Smooth muscle cell (in vitro differentiated cells): ENCODE data around the gene KIF3A. TPM values are rescaled to one million over a fixed set of nuclear protein-coding genes. Genes with fewer than 3 reads are reported as not detected.

Source experiments
- DNase-seq: peaks from one replicate; lab custom pipeline; 2025; ENCODE audit not compliant: unreplicated experiment; lab: John Stamatoyannopoulos, UW
- H2AFZ ChIP-seq: fragments of 200-600 bp; sonication (generic); 2 replicates; pipeline ENCODE4 v1.6.0; 2016; ENCODE audit warnings: antibody characterized with exemption, low read depth, mild to moderate bottlenecking
- H3F3A ChIP-seq: fragments of 200-600 bp; sonication (generic); 2 replicates; pipeline ENCODE4 v1.6.0; 2017; ENCODE audit warnings: antibody characterized with exemption, low read depth
- H3K27ac ChIP-seq: fragments of 200-600 bp; sonication (generic); 2 replicates; pipeline ENCODE4 v1.5.1; 2016; ENCODE audit warnings: low read depth, mild to moderate bottlenecking
- H3K27me3 ChIP-seq: fragments of 200-600 bp; sonication (generic); 2 replicates; pipeline ENCODE4 v1.6.1; 2016; ENCODE audit warnings: low read depth, mild to moderate bottlenecking
- H3K36me3 ChIP-seq: fragments of 200-600 bp; sonication (generic); 2 replicates; pipeline ENCODE4 v1.5.1; 2016; ENCODE audit warnings: low read depth
- H3K4me1 ChIP-seq: fragments of 200-600 bp; sonication (generic); 2 replicates; pipeline ENCODE4 v1.5.1; 2016; ENCODE audit warnings: low read depth
- H3K4me2 ChIP-seq: fragments of 200-600 bp; sonication (generic); 2 replicates; pipeline ENCODE4 v1.6.0; 2016; ENCODE audit warnings: mild to moderate bottlenecking
- H3K4me3 ChIP-seq: fragments of 200-600 bp; sonication (generic); 2 replicates; pipeline ENCODE4 v1.5.1; 2016; ENCODE audit warnings: mild to moderate bottlenecking
- H3K79me2 ChIP-seq: fragments of 200-600 bp; sonication (generic); 2 replicates; pipeline ENCODE4 v1.6.0; 2016; ENCODE audit warnings: low read depth, mild to moderate bottlenecking
- H3K9ac ChIP-seq: fragments of 200-600 bp; sonication (generic); 2 replicates; pipeline ENCODE4 v1.6.0; 2016; ENCODE audit warnings: low read depth
- H3K9me3 ChIP-seq: fragments of 200-600 bp; sonication (generic); replicated peaks from 2 replicates; pipeline ENCODE4 v1.5.1; 2016; ENCODE audit warnings: low read depth
- H4K20me1 ChIP-seq: fragments of 200-600 bp; sonication (generic); 2 replicates; pipeline ENCODE4 v1.6.0; 2016; ENCODE audit warnings: low read depth
- WGBS: methylation state at CpG from one replicate; pipeline ENCODE4 v1.1.7; 2016; ENCODE audit warnings: low lambda C conversion rate; 5-methylcytosine and 5-hydroxymethylcytosine counted together
- polyA plus RNA-seq: library from polyadenylated mRNA; unstranded; fragments of >200 nt; fragmentation: Nextera tagmentation; extraction: Ambion mirVana; gene quantifications from 2 replicates; pipeline ENCODE4 v1.2.1, GENCODE V29; 2016
- total RNA-seq: library from RNA; depleted of rRNA; stranded (reverse); fragments of >200 nt; gene quantifications from 2 replicates; pipeline ENCODE4 v1.2.3, GENCODE V29; 2014
- TF ChIP-seq, protein P1 (sequence below): fragments of 200-600 bp; sonication (generic); IDR thresholded peaks from 2 replicates; pipeline ENCODE4 v1.5.1; 2017; ENCODE audit warnings: borderline replicate concordance, mild to moderate bottlenecking, antibody characterized with exemption; ENCODE audit not compliant: insufficient read depth, poor library complexity, severe bottlenecking

KIF3A gene
- total and polyA plus RNA-seq, 2 experiments from 2014 or later: 12.6 to 21.4 TPM

DNA sequence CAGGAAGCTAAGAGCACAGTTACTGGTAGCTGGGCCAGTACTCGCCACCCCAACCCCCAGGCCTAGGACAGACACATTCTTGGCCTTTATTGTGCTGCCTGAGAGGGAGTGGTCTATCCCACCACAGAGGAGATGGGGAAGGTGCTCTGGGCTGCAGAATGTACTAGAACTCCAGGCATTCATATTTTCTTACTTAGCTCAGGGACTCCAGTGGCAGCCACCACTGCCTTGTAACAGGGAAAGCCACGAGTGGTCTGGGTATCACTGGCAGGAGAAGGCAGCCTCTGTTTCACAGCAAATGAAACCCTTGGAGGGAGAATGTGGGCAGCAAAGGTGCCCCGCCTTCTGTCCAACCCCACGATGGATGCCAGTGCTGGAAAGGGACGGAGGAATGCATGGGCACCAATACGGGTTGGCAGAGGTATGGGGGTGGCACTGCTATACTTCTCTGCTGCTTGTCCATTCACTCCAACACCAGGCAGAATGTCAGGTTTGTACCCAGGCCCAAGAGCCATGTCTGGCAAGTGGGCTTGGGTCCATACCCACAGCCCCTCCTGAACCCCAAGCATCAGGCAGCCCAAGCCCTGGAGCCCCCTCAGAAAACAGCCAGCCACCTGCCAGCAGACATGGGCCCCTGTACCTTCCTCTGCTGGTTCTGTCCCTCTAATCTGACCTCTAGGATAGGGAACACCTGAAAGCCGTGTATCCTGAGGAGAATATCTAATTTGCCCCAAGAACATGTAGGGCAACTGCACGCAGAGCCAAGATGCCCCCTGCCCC, 35.1 kb upstream of the KIF3A start:
- 85% methylated on average over 8 of the region's 8 CpGs for WGBS
- Histone ChIP-seq H3K4me1 (peaks cover 19% of the 10 kb centered on the region), H3K9ac (no peak overlapping the region)

DNA sequence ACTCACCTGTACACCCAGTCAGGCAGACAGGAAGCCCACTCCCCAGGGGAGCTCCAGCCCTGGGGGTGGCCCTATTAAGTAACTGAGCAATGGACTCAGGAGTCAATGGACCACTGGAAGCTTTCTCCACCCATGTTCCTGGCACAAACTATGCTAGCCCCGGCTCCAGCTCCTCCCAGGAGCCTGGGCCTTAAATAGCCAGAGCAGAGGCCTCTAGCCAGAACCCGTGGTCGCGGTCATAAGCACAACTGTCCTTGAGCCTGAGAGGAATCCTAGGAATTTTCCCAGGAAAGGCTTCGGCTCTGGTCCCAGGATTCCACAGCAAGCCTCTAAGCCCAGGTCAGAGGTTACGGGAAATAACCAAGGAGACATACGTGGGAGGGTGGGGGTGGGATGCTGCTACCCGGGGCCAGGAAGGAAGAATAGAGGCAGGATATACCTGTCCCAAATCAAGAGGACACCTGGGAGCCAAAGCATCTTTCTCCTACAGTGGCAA, 34.2 kb upstream of the KIF3A start:
- H3K9me3 ChIP-seq: no peaks in the 10 kb centered on the region
- H2AFZ ChIP-seq: no peak overlapping the region
- no peak overlapping the region for H3K4me3 ChIP-seq
- H3K36me3 ChIP-seq: no peaks in the 10 kb centered on the region
- 19% methylated on average over 8 of the region's 8 CpGs for WGBS
- no peaks in the 10 kb centered on the region for H3F3A ChIP-seq
- H3K4me2 ChIP-seq: peak overlapping the region; percentile 54
- peak overlapping the region; percentile 38 for H3K27ac ChIP-seq
- peaks cover 88% of the 10 kb centered on the region for H3K79me2 ChIP-seq
- no peak for DNase-seq
- TF ChIP-seq, protein P1, sequence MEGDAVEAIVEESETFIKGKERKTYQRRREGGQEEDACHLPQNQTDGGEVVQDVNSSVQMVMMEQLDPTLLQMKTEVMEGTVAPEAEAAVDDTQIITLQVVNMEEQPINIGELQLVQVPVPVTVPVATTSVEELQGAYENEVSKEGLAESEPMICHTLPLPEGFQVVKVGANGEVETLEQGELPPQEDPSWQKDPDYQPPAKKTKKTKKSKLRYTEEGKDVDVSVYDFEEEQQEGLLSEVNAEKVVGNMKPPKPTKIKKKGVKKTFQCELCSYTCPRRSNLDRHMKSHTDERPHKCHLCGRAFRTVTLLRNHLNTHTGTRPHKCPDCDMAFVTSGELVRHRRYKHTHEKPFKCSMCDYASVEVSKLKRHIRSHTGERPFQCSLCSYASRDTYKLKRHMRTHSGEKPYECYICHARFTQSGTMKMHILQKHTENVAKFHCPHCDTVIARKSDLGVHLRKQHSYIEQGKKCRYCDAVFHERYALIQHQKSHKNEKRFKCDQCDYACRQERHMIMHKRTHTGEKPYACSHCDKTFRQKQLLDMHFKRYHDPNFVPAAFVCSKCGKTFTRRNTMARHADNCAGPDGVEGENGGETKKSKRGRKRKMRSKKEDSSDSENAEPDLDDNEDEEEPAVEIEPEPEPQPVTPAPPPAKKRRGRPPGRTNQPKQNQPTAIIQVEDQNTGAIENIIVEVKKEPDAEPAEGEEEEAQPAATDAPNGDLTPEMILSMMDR: no peak
- H3K27me3 ChIP-seq: no peaks in the 10 kb centered on the region
- H3K4me1 ChIP-seq: peaks cover 19% of the 10 kb centered on the region
- H3K9ac ChIP-seq: no peak overlapping the region
- peaks cover 89% of the 10 kb centered on the region for H4K20me1 ChIP-seq

More for the DNA sequence above, 35.1 kb upstream of the KIF3A start:
- H3K27ac ChIP-seq: peak overlapping the region; percentile 38
- no peak overlapping the region for H2AFZ ChIP-seq
- TF ChIP-seq, protein P1: no peak
- peaks cover 81% of the 10 kb centered on the region for H3K79me2 ChIP-seq
- no peak overlapping the region for H3K4me3 ChIP-seq
- no peak overlapping the region for H3K4me2 ChIP-seq
- H3F3A ChIP-seq: no peaks in the 10 kb centered on the region
- no peaks in the 10 kb centered on the region for H3K9me3 ChIP-seq
- no peak for DNase-seq
- H3K27me3 ChIP-seq: no peaks in the 10 kb centered on the region
- no peaks in the 10 kb centered on the region for H3K36me3 ChIP-seq
- H4K20me1 ChIP-seq: peaks cover 79% of the 10 kb centered on the region

DNA sequence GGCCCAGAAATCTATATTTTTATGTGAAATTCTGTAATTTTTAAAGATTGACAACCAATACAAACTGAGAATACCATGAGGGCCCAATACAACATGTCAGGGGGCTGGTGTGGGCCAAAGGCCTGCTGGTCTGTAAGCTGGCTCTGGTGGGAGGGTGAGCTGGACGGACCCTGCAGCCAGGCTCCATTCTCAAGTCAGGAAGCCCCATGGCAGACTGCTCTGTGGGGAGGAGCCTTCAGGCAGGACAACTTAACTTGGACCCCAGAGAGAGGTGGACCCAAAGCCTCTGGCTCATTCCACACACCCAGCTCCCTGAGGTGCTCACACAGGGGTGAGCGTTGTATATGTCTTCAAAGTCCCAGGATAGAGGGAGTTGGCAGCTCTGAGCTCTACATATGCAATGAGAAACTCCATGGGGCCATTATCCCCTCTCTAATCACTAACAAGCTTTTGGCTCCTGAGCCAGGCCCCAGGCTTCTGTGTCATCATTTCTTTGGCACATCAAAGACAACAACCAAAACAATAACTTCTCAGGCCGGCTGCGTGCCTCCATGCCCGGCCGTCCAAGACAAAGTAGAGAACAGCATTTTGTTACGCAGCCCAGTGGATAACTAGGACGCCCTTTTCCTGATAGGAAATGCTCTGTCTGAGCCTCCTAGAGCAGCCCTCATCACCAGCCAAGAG, 33.3 kb upstream of the KIF3A start:
- H3K79me2 ChIP-seq: peaks cover 83% of the 10 kb centered on the region
- no peak overlapping the region for H3K4me2 ChIP-seq
- no peaks in the 10 kb centered on the region for H3F3A ChIP-seq
- H2AFZ ChIP-seq: no peak overlapping the region
- no peak overlapping the region for H3K4me3 ChIP-seq
- peaks cover 13% of the 10 kb centered on the region for H3K4me1 ChIP-seq
- no peak for DNase-seq
- no peaks in the 10 kb centered on the region for H3K9me3 ChIP-seq
- H3K27me3 ChIP-seq: no peaks in the 10 kb centered on the region
- TF ChIP-seq, protein P1: no peak
- peak overlapping the region; percentile 38 for H3K27ac ChIP-seq
- H3K9ac ChIP-seq: no peak overlapping the region
- 87% methylated on average over 8 of the region's 8 CpGs for WGBS
- H4K20me1 ChIP-seq: peaks cover 96% of the 10 kb centered on the region
- no peaks in the 10 kb centered on the region for H3K36me3 ChIP-seq
